ENCODE data around the gene SELENOV. TPM values are rescaled to one million over a fixed set of nuclear protein-coding genes. Genes with fewer than 3 reads are reported as not detected.

Gene SELENOV
- total RNA-seq, 1 experiment from 2014 or later, result not detected

Other genes with a start within 250 kb of the SELENOV start
- gene IFNL2, start 246.7 kb upstream of the SELENOV start, total RNA-seq (2014; rRNA removed; shearing (Covaris generic)), result not detected in 2 replicates
- not detected in 2 replicates for gene IFNL1, start 218.7 kb upstream of the SELENOV start, total RNA-seq (2014; rRNA removed; shearing (Covaris generic))
- not detected in 2 replicates for gene LRFN1, start 194.3 kb upstream of the SELENOV start, total RNA-seq (2014; rRNA removed; shearing (Covaris generic))
- 1.4 TPM in 1 of 2 replicates, not detected in the other for gene GMFG, start 179.1 kb upstream of the SELENOV start, total RNA-seq (2014; rRNA removed; shearing (Covaris generic))
- 48.5 and 49.7 TPM in 2 replicates for gene SAMD4B, start 172.7 kb upstream of the SELENOV start, total RNA-seq (2014; rRNA removed; shearing (Covaris generic))
- 55.2 and 61.6 TPM in 2 replicates for gene PAF1, start 124.0 kb upstream of the SELENOV start, total RNA-seq (2014; rRNA removed; shearing (Covaris generic))
- 24.3 and 38.9 TPM in 2 replicates for gene MED29, start 123.8 kb upstream of the SELENOV start, total RNA-seq (2014; rRNA removed; shearing (Covaris generic))
- 2.0 and 4.3 TPM in 2 replicates for gene ZFP36, start 108.3 kb upstream of the SELENOV start, total RNA-seq (2014; rRNA removed; shearing (Covaris generic))
- 8.6 and 17.9 TPM in 2 replicates for gene PLEKHG2, start 102.5 kb upstream of the SELENOV start, total RNA-seq (2014; rRNA removed; shearing (Covaris generic))
- 54.0 and 69.4 TPM in 2 replicates for gene RPS16, start 79.2 kb upstream of the SELENOV start, total RNA-seq (2014; rRNA removed; shearing (Covaris generic))
- 89.0 and 100 TPM in 2 replicates for gene SUPT5H, start 69.6 kb upstream of the SELENOV start, total RNA-seq (2014; rRNA removed; shearing (Covaris generic))
- 79.0 and 90.0 TPM in 2 replicates for gene TIMM50, start 34.3 kb upstream of the SELENOV start, total RNA-seq (2014; rRNA removed; shearing (Covaris generic))
- 0.03 and 0.05 TPM in 2 replicates for gene DLL3, start 16.2 kb upstream of the SELENOV start, total RNA-seq (2014; rRNA removed; shearing (Covaris generic))
- gene EID2B, start 17.7 kb downstream of the SELENOV start, total RNA-seq (2014; rRNA removed; shearing (Covaris generic)), result 4.8 and 6.4 TPM in 2 replicates
- 16.9 and 22.7 TPM in 2 replicates for gene EID2, start 25.0 kb downstream of the SELENOV start, total RNA-seq (2014; rRNA removed; shearing (Covaris generic))
- gene LGALS13, start 87.4 kb downstream of the SELENOV start, total RNA-seq (2014; rRNA removed; shearing (Covaris generic)), result not detected in 2 replicates
- not detected in 2 replicates for gene LGALS16, start 140.8 kb downstream of the SELENOV start, total RNA-seq (2014; rRNA removed; shearing (Covaris generic))
- gene LGALS14, start 189.3 kb downstream of the SELENOV start, total RNA-seq (2014; rRNA removed; shearing (Covaris generic)), result not detected in 2 replicates
- not detected in 2 replicates for gene CLC, start 222.9 kb downstream of the SELENOV start, total RNA-seq (2014; rRNA removed; shearing (Covaris generic))

All from SJSA1 (cell line).